ENCODE measurements around the gene ABL2.
"Not testable (repeated sequence)": the region's sequence is repeated elsewhere in the genome, so short reads cannot be mapped to it uniquely, and the experiment has no call there.

ABL2 gene

GRCh38 chr1:179208681-179209477, 20.6 kb downstream of the ABL2 start:
- H3K9me3 ChIP-seq (replicated peaks; ENCODE audit: low read length): no peaks in the 10 kb centered on the region
- no peak overlapping the region for H3K4me2 ChIP-seq (ENCODE audit: low read length)

GRCh38 chr1:179206812-179207211, 22.7 kb downstream of the ABL2 start:
- Histone ChIP-seq H3K4me1 (ENCODE audit: control insufficient read depth, insufficient read depth, low read length) (no peaks in the 10 kb centered on the region), H3K27me3 (ENCODE audit: control insufficient read depth, insufficient read depth, low read length) (no peaks in the 10 kb centered on the region), H3K9ac (ENCODE audit: low read depth, low read length) (no peak overlapping the region), H3K9me3 (replicated peaks; ENCODE audit: low read length) (no peaks in the 10 kb centered on the region), H3K4me3 (ENCODE audit: low read length) (no peak overlapping the region), H3K36me3 (ENCODE audit: insufficient read depth, low read length) (no peaks in the 10 kb centered on the region), H3K4me2 (ENCODE audit: low read length) (peak overlapping the region; percentile 53)

More at GRCh38 chr1:179208681-179209477, 20.6 kb downstream of the ABL2 start:
- Histone ChIP-seq H3K4me3 (ENCODE audit: low read length) (no peak overlapping the region), H3K36me3 (ENCODE audit: insufficient read depth, low read length) (no peaks in the 10 kb centered on the region), H3K4me1 (ENCODE audit: control insufficient read depth, insufficient read depth, low read length) (no peaks in the 10 kb centered on the region), H3K9ac (ENCODE audit: low read depth, low read length) (no peak overlapping the region), H3K27me3 (ENCODE audit: control insufficient read depth, insufficient read depth, low read length) (no peaks in the 10 kb centered on the region)

GRCh38 chr1:179205284-179205683, 24.2 kb downstream of the ABL2 start:
- Histone ChIP-seq H3K36me3 (ENCODE audit: insufficient read depth, low read length) (no peaks in the 10 kb centered on the region), H3K27me3 (ENCODE audit: control insufficient read depth, insufficient read depth, low read length) (no peaks in the 10 kb centered on the region), H3K4me2 (ENCODE audit: low read length) (no peak overlapping the region), H3K9ac (ENCODE audit: low read depth, low read length) (no peak overlapping the region), H3K4me3 (ENCODE audit: low read length) (no peak overlapping the region), H3K4me1 (ENCODE audit: control insufficient read depth, insufficient read depth, low read length) (no peaks in the 10 kb centered on the region), H3K9me3 (replicated peaks; ENCODE audit: low read length) (no peaks in the 10 kb centered on the region)

GRCh38 chr1:179202161-179202560, 27.3 kb downstream of the ABL2 start:
- Histone ChIP-seq H3K9ac (ENCODE audit: low read depth, low read length) (no peak overlapping the region), H3K4me3 (ENCODE audit: low read length) (no peak overlapping the region), H3K4me2 (ENCODE audit: low read length) (no peak overlapping the region), H3K4me1 (ENCODE audit: control insufficient read depth, insufficient read depth, low read length) (no peaks in the 10 kb centered on the region), H3K9me3 (replicated peaks; ENCODE audit: low read length) (no peaks in the 10 kb centered on the region), H3K27me3 (ENCODE audit: control insufficient read depth, insufficient read depth, low read length) (no peaks in the 10 kb centered on the region), H3K36me3 (ENCODE audit: insufficient read depth, low read length) (no peaks in the 10 kb centered on the region)

GRCh38 chr1:179200586-179200985, 28.9 kb downstream of the ABL2 start:
- no peaks in the 10 kb centered on the region for H3K4me1 ChIP-seq (ENCODE audit: control insufficient read depth, insufficient read depth, low read length)
- no peak overlapping the region for H3K9ac ChIP-seq (ENCODE audit: low read depth, low read length)
- no peak overlapping the region for H3K4me2 ChIP-seq (ENCODE audit: low read length)
- no peaks in the 10 kb centered on the region for H3K27me3 ChIP-seq (ENCODE audit: control insufficient read depth, insufficient read depth, low read length)
- no peaks in the 10 kb centered on the region for H3K9me3 ChIP-seq (replicated peaks; ENCODE audit: low read length)
- no peaks in the 10 kb centered on the region for H3K36me3 ChIP-seq (ENCODE audit: insufficient read depth, low read length)
- no peak overlapping the region for H3K4me3 ChIP-seq (ENCODE audit: low read length)

GRCh38 chr1:179197690-179198297, 31.7 kb downstream of the ABL2 start:
- H3K4me1 ChIP-seq (ENCODE audit: control insufficient read depth, insufficient read depth, low read length): peaks cover 5% of the 10 kb centered on the region
- no peaks in the 10 kb centered on the region for H3K9me3 ChIP-seq (replicated peaks; ENCODE audit: low read length)
- no peaks in the 10 kb centered on the region for H3K36me3 ChIP-seq (ENCODE audit: insufficient read depth, low read length)
- H3K4me2 ChIP-seq (ENCODE audit: low read length): no peak overlapping the region
- no peak overlapping the region for H3K4me3 ChIP-seq (ENCODE audit: low read length)
- no peaks in the 10 kb centered on the region for H3K27me3 ChIP-seq (ENCODE audit: control insufficient read depth, insufficient read depth, low read length)
- no peak overlapping the region for H3K9ac ChIP-seq (ENCODE audit: low read depth, low read length)

GRCh38 chr1:179195857-179196256, 33.6 kb downstream of the ABL2 start:
- H3K4me1 ChIP-seq (ENCODE audit: control insufficient read depth, insufficient read depth, low read length); H3K9ac ChIP-seq (ENCODE audit: low read depth, low read length); H3K36me3 ChIP-seq (ENCODE audit: insufficient read depth, low read length); H3K27me3 ChIP-seq (ENCODE audit: control insufficient read depth, insufficient read depth, low read length); H3K9me3 ChIP-seq (replicated peaks; ENCODE audit: low read length); H3K4me2 ChIP-seq (ENCODE audit: low read length); H3K4me3 ChIP-seq (ENCODE audit: low read length): not testable (repeated sequence)

- no peaks in the 10 kb centered on the region for H3K9me3 ChIP-seq (replicated peaks; ENCODE audit: low read length)
- no peaks in the 10 kb centered on the region for H3K36me3 ChIP-seq (ENCODE audit: insufficient read depth, low read length)
- H3K4me3 ChIP-seq (ENCODE audit: low read length): no peak overlapping the region
- no peak overlapping the region for H3K9ac ChIP-seq (ENCODE audit: low read depth, low read length)
- peaks cover 5% of the 10 kb centered on the region for H3K4me1 ChIP-seq (ENCODE audit: control insufficient read depth, insufficient read depth, low read length)
- H3K27me3 ChIP-seq (ENCODE audit: control insufficient read depth, insufficient read depth, low read length): no peaks in the 10 kb centered on the region
- no peak overlapping the region for H3K4me2 ChIP-seq (ENCODE audit: low read length)
Measured at GRCh38 chr1:179195376-179195775, 34.1 kb downstream of the ABL2 start.

- no peaks in the 10 kb centered on the region for H3K36me3 ChIP-seq (ENCODE audit: insufficient read depth, low read length)
- no peak overlapping the region for H3K9ac ChIP-seq (ENCODE audit: low read depth, low read length)
- peaks cover 5% of the 10 kb centered on the region for H3K4me1 ChIP-seq (ENCODE audit: control insufficient read depth, insufficient read depth, low read length)
- H3K4me2 ChIP-seq (ENCODE audit: low read length): no peak overlapping the region
- no peaks in the 10 kb centered on the region for H3K9me3 ChIP-seq (replicated peaks; ENCODE audit: low read length)
- no peaks in the 10 kb centered on the region for H3K27me3 ChIP-seq (ENCODE audit: control insufficient read depth, insufficient read depth, low read length)
- no peak overlapping the region for H3K4me3 ChIP-seq (ENCODE audit: low read length)
Measured at GRCh38 chr1:179194068-179194537, 35.4 kb downstream of the ABL2 start.

- Histone ChIP-seq H3K36me3 (ENCODE audit: insufficient read depth, low read length) (no peaks in the 10 kb centered on the region), H3K4me2 (ENCODE audit: low read length) (no peak overlapping the region), H3K27me3 (ENCODE audit: control insufficient read depth, insufficient read depth, low read length) (no peaks in the 10 kb centered on the region), H3K4me1 (ENCODE audit: control insufficient read depth, insufficient read depth, low read length) (peaks cover 5% of the 10 kb centered on the region), H3K4me3 (ENCODE audit: low read length) (no peak overlapping the region), H3K9me3 (replicated peaks; ENCODE audit: low read length) (no peaks in the 10 kb centered on the region), H3K9ac (ENCODE audit: low read depth, low read length) (no peak overlapping the region)
Measured at GRCh38 chr1:179190861-179191260, 38.6 kb downstream of the ABL2 start.

GRCh38 chr1:179187735-179188471, 41.6 kb downstream of the ABL2 start:
- Histone ChIP-seq H3K27me3 (ENCODE audit: control insufficient read depth, insufficient read depth, low read length) (no peaks in the 10 kb centered on the region), H3K4me3 (ENCODE audit: low read length) (no peak overlapping the region), H3K4me2 (ENCODE audit: low read length) (no peak overlapping the region), H3K36me3 (ENCODE audit: insufficient read depth, low read length) (no peaks in the 10 kb centered on the region), H3K9ac (ENCODE audit: low read depth, low read length) (no peak overlapping the region), H3K4me1 (ENCODE audit: control insufficient read depth, insufficient read depth, low read length) (no peaks in the 10 kb centered on the region), H3K9me3 (replicated peaks; ENCODE audit: low read length) (no peaks in the 10 kb centered on the region)

Measured in skeletal muscle satellite cell (primary cell).